Measurements from ENCODE around the gene SIRT3.
A peak's percentile ranks its signal among the peaks of the same experiment; 100 is the strongest.

SIRT3 gene

DNA sequence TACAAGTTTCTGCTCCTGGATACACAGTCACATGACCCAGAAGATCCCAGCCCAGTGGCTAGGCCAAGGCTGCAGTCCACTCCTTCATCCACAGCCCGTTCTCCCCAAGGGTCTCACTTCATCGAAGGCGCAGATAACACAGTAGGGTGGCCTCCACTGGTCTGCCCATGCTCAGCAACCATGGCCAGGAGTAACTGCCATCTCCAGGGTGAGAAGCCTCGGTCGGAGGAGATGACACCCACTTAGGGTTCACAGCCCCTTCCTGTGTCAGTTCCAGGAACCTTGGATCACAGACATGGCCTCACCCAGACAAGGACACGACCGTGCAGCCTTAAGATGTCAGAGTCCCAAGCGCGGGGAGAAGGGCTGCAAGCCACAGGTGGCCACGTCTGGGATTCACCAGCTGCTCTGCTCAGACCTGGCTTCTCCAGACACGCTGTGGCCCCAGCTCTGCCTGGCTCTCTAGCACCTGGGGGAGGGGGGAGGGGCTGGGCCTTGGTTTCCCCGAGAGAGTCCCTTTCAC is 31.5 kb downstream of the SIRT3 start:
- no peak overlapping the region for H3K4me3 ChIP-seq (ENCODE audit: low read depth, low read length)
- TF ChIP-seq, protein P1, sequence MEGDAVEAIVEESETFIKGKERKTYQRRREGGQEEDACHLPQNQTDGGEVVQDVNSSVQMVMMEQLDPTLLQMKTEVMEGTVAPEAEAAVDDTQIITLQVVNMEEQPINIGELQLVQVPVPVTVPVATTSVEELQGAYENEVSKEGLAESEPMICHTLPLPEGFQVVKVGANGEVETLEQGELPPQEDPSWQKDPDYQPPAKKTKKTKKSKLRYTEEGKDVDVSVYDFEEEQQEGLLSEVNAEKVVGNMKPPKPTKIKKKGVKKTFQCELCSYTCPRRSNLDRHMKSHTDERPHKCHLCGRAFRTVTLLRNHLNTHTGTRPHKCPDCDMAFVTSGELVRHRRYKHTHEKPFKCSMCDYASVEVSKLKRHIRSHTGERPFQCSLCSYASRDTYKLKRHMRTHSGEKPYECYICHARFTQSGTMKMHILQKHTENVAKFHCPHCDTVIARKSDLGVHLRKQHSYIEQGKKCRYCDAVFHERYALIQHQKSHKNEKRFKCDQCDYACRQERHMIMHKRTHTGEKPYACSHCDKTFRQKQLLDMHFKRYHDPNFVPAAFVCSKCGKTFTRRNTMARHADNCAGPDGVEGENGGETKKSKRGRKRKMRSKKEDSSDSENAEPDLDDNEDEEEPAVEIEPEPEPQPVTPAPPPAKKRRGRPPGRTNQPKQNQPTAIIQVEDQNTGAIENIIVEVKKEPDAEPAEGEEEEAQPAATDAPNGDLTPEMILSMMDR (IDR thresholded peaks at IDR 0.05; ENCODE audit: low read depth, low read length), result no peak
- TF ChIP-seq MAX (IDR thresholded peaks at IDR 0.05; ENCODE audit: low read depth, low read length) (no peak), MYC (IDR thresholded peaks at IDR 0.05; ENCODE audit: low read depth, low read length) (no peak), POLR2A (IDR thresholded peaks at IDR 0.05; ENCODE audit: extremely low read depth, insufficient read length) (no peak)
- DNase-seq (ENCODE audit: low read depth), result no peak

DNA sequence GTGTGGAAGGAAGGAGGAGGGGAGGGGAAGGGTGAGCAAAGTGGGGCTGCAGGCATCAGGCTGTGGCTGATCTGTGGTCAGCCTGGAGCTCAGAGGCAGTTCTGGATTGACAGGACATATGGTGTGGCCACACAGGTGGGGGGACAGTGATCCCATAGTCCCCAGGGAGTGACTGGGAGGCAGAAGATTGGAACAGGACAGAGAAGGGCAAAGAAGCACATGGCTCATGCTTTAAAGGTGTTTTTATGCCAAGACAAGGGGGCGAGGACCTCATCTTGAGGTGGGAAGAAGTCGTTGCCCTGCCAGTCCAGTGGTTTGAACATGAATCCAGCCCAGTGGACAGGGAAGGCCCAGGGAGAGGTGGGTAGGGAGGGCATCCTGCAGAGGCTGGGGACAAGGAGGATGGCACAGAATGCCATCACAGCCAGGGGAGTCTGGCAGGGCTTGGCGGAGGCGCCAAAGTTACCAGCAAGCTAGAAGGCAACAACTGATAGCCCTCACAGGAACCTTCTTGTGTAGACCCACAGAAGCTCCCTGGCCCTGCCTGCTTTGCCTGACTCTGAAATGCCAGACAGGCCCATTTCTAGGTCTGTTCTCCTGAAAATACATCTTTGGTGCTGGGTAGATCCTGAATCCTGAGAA is 32.1 kb downstream of the SIRT3 start:
- TF ChIP-seq, protein P1 (IDR thresholded peaks at IDR 0.05; ENCODE audit: low read depth, low read length), result no peak
- TF ChIP-seq MYC (IDR thresholded peaks at IDR 0.05; ENCODE audit: low read depth, low read length) (no peak), POLR2A (IDR thresholded peaks at IDR 0.05; ENCODE audit: extremely low read depth, insufficient read length) (no peak), MAX (IDR thresholded peaks at IDR 0.05; ENCODE audit: low read depth, low read length) (no peak)
- DNase-seq (ENCODE audit: low read depth), result no peak
- H3K4me3 ChIP-seq (ENCODE audit: low read depth, low read length), result no peak overlapping the region

GRCh38 chr11:203056-203944 is 32.8 kb downstream of the SIRT3 start:
- TF ChIP-seq MAX (IDR thresholded peaks at IDR 0.05; ENCODE audit: low read depth, low read length), result no peak
- TF ChIP-seq POLR2A (IDR thresholded peaks at IDR 0.05; ENCODE audit: extremely low read depth, insufficient read length), result no peak
- TF ChIP-seq, protein P1 (IDR thresholded peaks at IDR 0.05; ENCODE audit: low read depth, low read length), result no peak
- TF ChIP-seq MYC (IDR thresholded peaks at IDR 0.05; ENCODE audit: low read depth, low read length), result no peak
- DNase-seq (ENCODE audit: low read depth), result no peak
- no peak overlapping the region for H3K4me3 ChIP-seq (ENCODE audit: low read depth, low read length)

DNA sequence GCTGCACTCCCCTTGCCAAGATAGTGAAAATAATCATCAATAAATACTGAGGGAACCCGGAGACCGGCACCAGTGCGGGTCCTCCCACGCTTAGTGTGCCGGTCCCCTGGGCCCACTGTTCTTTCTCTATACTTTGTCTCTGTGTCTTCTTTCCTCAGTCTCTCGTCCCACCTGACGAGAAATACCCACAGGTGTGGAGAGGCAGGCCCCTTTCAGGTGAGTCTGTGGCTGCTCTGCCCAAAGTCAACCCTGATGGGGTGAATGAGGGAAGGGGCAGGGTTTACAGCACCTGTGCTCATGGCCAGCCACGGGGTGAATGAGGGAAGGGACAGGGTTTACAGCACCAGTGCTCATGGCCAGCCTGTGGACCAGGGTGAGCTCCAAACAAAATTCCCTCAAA is 33.7 kb downstream of the SIRT3 start:
- TF ChIP-seq MAX (IDR thresholded peaks at IDR 0.05; ENCODE audit: low read depth, low read length) (no peak), MYC (IDR thresholded peaks at IDR 0.05; ENCODE audit: low read depth, low read length) (no peak), POLR2A (IDR thresholded peaks at IDR 0.05; ENCODE audit: extremely low read depth, insufficient read length) (no peak)
- TF ChIP-seq, protein P1 (IDR thresholded peaks at IDR 0.05; ENCODE audit: low read depth, low read length), result no peak
- no peak for DNase-seq (ENCODE audit: low read depth)
- no peak overlapping the region for H3K4me3 ChIP-seq (ENCODE audit: low read depth, low read length)

DNA sequence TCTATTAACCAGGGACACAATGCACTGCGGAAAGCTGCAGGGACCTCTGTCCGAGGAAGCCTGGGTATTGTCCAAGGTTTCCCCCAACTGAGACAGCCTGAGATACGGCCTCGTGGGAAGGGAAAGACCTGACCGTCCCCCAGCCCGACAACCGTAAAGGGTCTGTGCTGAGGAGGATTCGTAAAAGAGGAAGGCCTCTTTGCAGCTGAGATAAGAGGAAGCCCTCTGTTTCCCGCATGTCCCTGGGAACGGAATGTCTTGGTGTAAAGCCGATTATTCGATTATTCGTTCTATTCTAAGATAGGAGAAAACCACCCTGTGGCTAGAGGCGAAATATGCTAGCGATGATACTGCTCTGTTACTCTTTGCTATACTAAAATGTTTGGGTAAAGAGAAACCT is 34.2 kb downstream of the SIRT3 start:
- TF ChIP-seq POLR2A (IDR thresholded peaks at IDR 0.05; ENCODE audit: extremely low read depth, insufficient read length) (no peak), MAX (IDR thresholded peaks at IDR 0.05; ENCODE audit: low read depth, low read length) (no peak), MYC (IDR thresholded peaks at IDR 0.05; ENCODE audit: low read depth, low read length) (no peak)
- TF ChIP-seq, protein P1 (IDR thresholded peaks at IDR 0.05; ENCODE audit: low read depth, low read length), result no peak
- no peak overlapping the region for H3K4me3 ChIP-seq (ENCODE audit: low read depth, low read length)
- peak; percentile 53 for DNase-seq (ENCODE audit: low read depth)

All from NB4 (cell line).